EH (cell line): ENCODE measurements around the gene RAB31.
A peak's percentile ranks its signal among the peaks of the same experiment; 100 is the strongest.

Source experiments
- DNase-seq: peaks from one replicate; pipeline ENCODE4 v3.0.0-alpha.2; 2015; ENCODE audit warnings: low read depth

RAB31 gene

DNA sequence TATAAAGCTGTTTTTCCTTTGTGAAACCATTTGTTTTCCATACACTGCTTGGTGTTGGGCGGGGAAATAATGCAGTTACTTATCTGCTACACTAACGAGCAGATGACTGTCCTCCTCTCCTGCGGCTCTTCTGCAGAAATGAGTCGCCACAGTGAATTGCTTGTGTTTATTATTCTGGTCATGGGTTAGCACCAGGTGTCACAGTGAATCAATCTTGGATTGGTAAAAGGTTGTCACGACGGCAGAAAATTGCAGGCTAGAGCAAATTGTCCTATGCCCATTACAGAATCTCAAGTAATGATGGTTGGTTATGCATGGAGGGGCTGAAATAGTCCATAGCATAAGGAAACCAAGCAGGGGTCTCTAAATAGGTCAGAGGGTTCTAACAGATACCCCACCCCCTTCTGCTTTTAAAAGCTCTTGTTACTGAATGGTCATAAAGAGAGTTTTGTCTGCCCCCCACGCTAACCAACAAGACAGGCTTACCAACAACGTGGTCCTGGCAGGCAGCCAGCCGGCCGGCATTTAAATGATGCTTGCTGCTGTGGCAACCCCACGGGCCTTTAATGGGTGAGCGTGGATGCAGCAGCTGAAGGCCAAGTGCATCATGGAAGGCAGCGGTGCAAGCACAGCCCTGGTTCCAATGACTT lies 29.5 kb downstream of the RAB31 start:
- DNase-seq: peak; percentile 71

DNA sequence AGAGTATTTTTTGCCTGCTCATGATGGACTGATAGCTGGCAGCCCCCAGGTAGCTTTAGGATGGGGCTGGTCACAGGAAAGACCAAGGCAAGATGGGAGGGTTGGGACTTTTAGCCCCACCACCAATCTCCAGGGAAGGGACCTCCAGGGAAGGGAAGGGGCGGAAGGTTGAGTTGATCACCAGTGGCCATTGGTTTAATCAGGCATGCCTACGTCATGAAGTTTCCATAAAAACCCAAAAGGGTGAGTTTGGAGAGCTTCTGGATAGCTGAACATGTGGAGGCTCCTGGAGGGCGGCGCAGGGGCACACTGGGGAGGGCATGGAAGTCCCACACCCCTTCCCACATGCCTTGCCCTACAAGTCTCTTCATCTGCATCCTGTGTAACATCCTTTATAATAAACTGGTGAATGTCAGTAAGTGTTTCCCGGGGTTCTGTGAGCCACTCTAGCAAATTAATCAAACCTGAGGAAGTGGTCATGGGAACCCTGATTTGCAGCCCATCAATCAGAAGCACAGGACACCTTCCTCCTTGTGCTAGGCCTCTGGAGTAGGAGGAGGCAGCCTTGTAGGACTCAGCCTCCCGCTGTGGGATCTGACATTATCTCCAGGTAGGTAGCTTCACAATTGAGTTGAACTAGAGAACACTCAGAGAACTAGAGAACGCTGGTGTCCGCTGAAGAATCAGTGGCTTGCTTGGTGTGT lies 30.3 kb downstream of the RAB31 start:
- no peak for DNase-seq

DNA sequence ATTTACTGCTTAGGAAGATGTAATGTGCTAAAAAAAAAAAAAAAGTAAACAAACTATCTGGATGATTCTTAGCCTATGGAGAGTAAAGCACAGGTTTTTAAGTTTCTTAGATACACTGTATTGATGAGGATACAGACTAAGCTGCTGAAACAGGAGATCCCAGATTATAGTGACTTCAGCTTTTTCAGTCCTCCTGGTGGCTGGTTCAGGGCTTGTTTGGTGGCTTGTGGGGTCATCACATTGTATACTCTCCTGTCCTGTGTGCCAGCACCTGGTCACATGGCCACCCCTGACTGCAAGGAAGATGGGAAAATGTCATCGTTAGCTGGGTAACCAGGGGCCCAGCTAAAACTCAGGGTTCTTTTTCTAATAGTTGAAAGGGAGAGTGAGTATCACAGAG lies 31.4 kb downstream of the RAB31 start:
- no peak for DNase-seq

DNA sequence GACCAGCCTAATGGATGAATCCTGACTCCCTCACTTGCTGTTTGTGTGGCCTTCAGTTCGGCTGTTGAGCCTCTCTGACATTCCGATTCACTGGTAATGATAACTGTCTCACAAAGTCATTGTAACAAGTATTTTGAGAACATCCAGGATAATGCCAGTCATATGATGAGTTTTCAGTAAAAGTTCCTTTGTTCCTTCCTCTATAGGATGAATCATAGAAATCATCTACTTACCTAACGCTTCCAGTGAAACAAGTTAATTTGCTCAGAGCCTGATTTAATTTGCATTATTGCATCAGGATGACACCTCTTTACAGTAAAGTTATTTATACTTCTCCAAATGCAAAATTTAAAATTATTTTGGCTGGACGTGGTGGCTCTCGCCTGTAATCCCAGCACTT lies 32.0 kb downstream of the RAB31 start:
- no peak for DNase-seq

DNA sequence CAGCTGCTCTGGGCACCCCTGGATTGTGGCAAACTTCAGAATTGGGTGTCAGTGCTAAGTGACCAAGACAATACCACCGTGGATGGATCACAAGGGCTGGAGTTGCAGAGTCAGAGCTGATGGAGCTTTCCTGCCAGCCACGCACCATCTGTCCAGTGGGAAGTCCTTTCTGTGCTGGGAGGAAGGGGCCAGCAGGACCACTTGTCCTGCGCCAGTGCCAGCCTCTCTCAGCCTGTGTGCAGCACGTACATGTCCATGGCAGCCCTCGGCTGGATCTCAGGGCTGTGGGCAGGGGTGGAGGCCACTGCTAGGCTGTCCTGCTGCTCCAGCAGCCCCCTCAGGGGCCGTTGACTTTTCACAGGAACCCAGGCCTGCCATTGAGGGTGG lies 33.3 kb downstream of the RAB31 start:
- DNase-seq: no peak

DNA sequence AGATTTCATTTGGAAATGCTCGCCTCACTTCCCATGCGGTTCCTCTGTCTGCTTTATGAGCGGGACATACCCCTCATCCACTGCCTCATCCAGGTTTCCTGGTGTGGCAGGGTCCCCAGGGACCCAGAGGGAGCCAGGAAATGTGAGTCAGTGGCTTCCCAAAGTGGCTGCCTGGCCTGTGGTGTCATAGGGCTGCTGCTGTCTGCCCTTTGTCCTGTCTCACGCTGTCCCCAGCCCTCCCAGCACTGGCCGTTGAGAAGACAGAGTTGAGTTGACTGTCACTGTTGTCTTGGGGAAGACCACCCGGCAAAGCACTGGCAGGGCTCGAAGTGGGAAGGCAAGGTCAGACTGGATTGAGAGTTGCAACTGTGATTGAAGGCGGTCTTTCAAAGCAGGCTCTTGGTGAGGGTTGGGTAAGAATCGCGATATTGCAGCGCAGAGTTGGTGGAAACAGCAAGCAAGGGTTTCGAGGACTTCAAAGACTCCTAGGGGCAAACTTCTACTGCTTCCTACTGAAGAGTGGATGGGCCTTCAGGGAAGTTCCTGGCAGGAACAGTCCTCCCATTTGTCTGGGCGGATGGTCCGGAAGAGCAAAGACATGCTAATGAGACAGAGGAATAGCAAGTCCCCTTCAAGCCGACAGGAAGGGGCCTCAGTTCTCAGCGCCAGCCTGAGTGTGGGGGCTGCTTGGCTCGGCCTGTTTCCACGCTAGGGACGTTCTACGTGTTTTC lies 33.9 kb downstream of the RAB31 start:
- peak; percentile 69 for DNase-seq

DNA sequence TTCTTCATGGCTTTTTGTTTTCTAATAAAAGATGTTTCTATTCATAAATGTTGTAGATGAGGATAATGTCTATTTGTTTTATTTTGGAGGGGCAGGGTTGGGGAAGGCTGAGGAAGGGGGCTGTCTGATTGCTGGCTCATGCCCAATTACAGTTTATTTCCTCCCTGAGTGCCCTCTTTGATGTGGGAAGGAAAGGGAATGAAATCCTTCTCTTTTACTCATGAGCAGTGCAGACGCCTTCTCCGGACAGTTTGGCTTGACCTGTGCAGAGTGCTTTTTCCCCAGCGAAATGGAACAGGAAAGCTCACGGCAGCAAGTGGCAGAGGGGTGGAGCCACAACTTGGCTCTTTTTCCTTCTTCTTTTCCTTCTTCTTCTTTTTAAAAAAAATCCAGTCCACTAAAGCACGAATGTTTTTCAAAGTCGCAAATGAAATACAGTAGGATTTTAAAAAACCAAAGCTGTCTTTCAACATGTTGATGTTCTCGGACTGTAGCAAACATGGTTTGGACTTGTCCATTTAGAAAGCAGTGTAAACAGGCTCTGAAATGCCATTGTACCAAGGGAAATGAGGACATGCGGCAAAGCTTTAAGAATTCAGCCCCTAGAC lies 34.5 kb downstream of the RAB31 start:
- DNase-seq: peak; percentile 59

DNA sequence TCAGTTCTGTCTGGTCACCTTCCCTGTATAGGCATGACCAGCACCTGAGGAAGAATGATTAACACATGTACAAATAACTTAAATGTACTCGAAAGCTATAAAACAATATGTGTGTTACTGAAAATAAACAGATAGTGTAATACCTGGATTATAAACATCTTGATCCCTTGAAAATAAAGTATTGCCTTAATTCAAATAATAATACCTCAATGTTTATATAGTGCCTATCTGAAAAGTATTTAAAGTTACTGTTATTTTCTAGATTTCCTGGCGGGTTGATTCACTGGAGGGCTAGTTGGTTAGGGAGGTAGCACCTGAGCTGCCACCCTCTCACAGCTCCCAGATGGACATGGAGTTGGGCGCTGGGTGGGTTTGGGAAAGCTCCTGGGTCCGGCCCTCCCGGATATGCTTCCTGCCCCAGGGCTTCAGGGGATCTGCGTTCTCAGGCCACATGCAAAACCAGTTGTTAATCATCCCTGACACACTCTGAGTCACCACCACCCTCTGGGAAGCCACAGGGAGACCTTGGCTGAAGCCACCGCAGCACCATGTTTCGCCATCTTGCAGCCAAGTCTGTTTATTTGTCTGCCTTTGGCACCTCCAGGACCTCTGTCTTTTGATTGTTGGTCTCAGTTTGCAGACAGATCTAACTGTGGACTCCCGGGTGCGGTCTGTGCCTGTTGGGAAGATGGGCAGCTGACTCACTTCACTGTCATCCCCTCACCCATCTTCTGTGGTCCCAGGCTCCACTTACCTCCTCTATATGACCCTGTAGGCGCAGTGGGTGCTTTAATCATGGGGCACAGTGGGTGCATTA lies 35.3 kb downstream of the RAB31 start:
- DNase-seq: peak; percentile 99

DNA sequence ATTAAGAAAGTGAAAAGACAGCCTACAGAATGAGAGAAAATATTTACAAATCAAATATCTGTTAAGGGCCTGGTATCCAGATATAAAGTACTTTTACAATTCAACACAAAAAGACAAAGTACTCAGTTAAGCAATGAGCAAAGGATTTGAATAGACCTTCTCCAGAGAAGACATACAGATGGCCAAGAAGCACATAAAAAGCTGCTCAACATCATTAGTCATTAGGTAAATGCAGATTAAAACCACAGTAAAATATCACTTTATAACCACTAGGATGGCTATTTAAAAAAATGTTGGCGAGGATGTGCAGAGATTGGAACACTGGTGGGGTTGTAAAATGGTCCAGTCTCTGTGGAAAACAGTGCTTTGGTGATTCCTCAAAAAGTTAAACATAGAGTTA lies 38.9 kb downstream of the RAB31 start:
- peak; percentile 66 for DNase-seq

DNA sequence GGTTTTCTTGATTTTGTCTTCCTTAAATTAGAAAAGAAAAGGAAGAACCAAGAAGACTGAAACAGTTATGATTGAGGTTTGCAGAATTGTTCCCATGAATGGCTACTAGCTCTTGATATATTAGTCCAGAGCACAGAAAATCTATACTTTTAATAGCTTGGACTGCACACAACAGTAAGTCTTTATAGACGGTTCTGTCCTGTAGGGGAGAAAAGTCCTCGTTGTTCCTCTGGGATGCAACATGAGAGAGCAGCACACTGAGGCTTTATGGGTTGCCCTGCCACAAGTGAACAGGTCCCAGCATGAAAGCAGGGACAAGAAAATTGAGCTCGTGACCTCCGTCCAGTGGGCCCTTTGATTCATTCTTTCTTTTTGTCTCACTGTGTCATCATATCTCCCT lies 41.5 kb downstream of the RAB31 start:
- no peak for DNase-seq

DNA sequence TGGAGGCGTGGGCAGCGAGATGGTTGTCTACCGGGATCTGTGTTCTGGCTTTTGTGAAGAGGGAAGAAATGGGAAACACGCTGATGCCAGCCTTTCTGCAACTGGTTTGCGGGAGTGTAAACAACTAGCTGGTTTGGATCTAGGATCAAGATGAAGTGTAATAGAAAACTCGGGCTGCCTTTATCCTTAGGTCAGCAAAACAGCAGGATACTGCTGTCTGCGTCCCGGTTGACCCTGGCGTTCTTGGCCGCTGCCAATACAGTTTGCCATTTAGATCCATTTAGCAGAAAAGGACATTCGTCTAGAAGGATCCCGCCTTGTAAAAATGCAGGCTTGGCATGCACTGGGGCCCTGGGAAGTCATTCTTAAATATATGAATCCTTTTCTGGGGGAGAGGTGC lies 42.0 kb downstream of the RAB31 start:
- no peak for DNase-seq

DNA sequence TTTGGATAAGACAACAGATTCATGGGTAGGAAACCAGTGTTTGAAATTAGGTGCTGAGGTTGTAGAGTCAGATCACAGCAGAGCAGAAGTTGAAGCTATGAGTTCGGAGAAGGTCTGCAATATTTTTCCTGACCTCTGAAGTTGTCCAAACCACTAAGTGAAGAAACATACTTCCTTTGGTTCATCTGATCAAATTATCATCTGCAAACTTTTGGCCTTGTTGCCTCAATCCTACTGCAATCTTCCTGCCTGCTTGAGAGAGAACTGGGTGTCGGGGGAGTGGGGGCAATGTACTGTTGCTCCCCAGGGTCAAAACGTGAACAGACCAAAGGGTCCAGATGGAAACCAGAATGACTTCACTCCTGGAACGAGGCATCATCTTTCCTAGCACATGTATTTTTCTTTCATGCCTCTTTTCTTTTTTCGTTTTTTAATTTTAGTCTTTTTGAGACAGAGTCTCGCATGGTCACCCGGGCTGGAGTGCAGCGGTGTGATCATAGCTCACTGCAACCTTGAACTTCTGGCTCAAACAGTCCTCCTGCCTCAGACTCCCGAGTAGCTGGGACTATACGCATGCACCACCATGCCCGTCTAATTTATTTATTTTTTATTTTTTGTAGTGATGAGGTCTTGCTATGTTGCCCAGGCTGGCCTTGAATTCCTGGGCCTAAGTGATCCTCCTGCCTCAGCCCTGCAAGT lies 42.7 kb downstream of the RAB31 start:
- no peak for DNase-seq

DNA sequence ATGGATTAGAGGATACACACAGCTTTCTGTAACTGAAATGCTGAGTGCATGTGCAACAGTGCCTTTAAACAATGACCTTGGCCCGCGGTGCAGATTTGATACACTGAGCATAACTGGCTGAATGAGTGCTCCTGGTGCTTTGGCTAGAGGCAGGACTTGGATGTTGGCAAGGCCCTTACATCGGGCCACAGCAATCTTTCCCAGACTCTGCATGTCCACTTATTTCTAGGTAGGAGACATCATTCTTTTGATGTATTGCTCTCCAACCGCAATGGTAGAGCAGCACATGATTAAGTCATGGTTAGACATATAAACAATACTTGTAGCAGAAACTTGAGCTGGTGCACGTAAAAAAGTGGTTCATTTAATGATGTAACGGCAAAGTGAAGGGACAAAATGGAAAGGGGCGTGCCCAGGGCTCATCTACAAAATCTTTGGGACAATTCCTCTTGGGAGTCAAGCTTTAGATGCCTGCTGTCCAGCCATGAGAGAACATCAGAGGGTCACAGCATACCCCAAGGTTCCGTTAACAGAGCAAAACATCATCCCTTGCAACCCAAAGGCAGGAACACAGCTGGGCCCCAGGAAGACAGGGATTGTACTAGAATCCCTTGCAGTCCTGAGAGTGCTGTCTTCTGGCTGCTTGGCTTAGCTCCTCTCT lies 43.4 kb downstream of the RAB31 start:
- DNase-seq: no peak

DNA sequence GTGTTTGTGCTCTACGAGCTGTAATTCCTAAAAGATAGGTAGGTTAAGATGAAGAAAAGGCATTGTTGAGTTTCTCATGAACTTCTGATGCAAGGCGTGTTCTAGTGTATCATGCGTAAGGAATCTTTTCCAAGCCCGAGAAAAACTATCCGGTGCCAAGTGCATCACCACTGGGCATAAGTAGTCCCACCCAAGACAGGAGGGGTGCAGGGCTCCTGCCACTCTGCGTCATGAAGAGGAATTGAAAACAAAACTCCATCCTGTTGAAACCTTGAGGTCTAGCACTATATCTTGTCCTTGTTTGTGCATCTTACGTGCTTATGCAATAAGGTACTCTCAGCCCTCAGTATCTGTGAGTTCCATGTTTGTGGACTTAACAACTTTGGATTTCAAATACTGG lies 45.7 kb downstream of the RAB31 start:
- peak; percentile 30 for DNase-seq

DNA sequence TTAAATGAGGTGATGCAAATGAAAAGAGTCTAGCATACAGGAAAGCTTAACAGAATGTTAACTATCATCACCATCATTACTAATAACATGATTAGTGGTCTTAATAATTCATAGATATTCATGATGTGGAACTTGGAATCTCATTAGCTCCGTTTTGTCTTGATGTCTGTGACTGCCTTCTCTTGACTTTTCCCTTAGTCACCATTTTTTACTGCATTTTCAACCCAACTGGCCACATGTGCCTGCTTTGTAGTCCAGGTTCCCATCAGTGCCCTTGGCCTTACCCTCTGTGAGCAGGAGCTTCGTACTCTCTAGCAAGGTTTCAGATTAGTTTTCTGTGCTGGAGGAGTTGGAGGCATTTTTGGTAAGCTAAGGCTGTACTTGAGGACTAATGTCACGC lies 47.0 kb downstream of the RAB31 start:
- DNase-seq: no peak

DNA sequence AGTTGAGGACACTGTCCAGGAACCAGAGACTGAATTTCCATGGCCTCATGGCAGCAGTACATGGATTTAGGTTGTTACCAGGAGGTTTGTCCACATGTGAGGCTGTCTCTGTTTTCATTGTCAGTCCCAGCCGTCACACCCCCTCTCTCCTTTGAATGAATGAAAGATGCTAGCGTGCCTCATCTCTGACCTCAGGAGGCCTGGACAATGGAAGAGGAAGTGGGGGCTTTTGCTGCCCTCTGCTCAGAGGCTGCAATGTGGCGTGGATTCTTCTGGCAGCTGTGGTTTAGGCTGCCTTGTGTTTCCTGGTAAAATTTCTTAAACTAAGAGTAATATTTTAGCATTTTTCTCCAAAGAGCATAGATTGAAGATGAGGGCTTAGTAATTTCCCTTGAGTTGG lies 47.5 kb downstream of the RAB31 start:
- DNase-seq: no peak

DNA sequence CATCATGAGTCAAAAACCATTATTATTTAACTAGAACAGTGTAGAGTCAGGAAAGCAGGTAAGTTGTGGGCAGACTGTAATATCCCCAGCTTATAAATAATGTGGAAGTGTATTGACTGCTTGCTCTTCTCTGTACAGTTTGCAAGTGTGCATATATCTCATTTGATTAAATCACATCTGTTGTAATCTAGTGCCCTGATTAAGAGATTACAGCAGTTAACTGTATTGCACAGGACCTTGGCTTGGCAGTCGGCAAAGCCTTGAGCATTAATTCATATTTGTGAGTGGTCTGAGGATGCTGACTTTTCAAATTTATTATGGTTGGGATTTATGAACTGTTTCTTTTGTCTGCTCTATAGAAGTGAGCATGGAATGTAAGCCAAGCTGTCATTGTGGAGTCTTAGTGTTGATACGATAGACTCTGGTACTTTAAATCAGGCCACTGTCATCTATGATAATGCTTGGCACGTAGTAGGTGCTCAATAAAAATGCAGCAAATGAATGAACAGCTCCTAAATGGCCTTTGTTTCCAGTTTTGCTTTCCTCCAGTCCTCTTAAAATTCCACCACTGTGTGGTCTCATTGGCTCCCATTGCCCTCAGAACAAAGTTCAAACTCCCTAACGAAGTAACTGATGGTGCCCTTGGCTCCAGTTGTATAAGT lies 48.3 kb downstream of the RAB31 start:
- DNase-seq: no peak

DNA sequence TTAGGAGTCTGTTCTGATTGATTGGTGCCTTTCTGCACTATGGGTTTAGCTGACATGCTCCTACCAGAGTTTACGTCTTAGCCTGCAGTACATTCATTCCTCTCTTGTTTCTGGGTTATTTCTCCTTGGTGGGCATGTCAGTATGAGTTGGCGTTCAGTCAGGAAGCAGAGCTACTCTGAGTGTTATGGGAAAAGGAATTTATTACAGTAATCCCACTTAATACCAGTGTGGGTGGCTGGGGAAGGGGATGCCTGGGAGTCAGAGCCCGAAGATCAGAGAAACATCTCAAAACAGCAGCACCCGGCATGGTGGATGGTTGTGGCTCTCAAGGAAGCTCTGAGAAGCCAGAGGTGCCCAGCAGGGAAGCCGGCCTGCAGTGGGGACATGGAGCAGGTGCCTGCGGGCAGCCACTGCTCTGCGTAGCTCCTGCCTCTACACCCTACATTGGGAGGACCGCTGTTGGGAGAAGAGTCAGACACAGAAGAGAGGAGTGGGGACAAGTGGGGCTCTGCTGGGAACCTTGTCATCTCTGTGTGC lies 48.9 kb downstream of the RAB31 start:
- DNase-seq: no peak

DNA sequence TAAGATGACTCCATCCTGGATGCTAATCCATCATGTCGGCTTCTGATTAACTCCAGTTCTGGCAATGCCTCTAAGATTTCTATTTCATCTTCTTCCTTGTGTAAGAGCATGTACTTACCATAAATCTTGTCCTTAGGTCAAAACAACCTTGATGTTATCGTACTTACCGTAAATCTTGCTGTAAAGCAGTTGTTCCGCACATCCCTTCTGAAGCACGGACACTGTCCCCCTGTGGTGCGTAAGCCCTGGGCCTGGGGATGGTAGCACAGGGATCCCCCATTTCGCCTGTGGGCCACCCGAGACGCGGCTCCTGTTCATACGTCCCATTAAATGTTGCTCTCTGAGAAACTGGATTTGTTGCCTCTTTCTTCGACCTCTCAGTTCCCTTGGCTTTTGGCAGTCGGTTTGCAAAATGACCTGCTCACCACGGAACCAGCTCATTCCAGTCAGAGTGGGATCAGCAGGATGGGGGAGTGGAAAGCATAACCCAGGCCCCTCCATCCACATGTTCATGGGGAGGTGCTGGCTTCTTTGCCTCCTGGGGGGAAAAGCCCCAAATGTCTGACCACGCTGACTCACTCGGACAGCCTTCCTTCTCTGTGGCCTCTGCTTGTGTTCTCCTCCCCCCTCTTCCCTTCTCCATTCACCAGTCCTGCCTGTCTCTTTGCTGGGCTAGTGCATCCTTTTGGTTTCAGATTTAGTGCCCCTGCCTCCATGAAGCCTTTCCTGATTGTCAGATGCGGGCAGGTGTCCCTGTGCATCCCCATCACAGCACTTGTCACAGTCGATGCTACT lies 49.9 kb downstream of the RAB31 start:
- DNase-seq: peak; percentile 76
